Type B pancreatic cell (in vitro differentiated cells): ENCODE data around the gene WDR27. TPM values are rescaled to one million over a fixed set of nuclear protein-coding genes. Genes with fewer than 3 reads are reported as not detected.

Experiments
- DNase-seq: peaks from one replicate; pipeline ENCODE4 v3.0.0; 2021; ENCODE audit warnings: mixed read lengths; ENCODE audit not compliant: unreplicated experiment; ENCODE audit errors: extremely low spot score
- H3K27ac Mint-ChIP-seq: 2 replicates; pipeline ENCODE4 v1.8.0; 2021; ENCODE audit warnings: mild to moderate bottlenecking, mixed read lengths
- H3K27me3 Mint-ChIP-seq: 2 replicates; pipeline ENCODE4 v1.8.0; 2021; ENCODE audit warnings: mixed read lengths
- H3K36me3 Mint-ChIP-seq: 2 replicates; pipeline ENCODE4 v1.8.0; 2021; ENCODE audit warnings: mixed read lengths
- H3K4me1 Mint-ChIP-seq: one replicate; pipeline ENCODE4 v1.8.0; 2021; ENCODE audit warnings: mixed read lengths; ENCODE audit not compliant: unreplicated experiment
- H3K4me3 Mint-ChIP-seq: 2 replicates; pipeline ENCODE4 v1.8.0; 2021; ENCODE audit warnings: mild to moderate bottlenecking, mixed read lengths
- H3K9me3 Mint-ChIP-seq: 2 replicates; pipeline ENCODE4 v1.8.0; 2021; ENCODE audit warnings: mixed read lengths
- CTCF ChIP-seq: fragments of 200-600 bp; sonication (generic); conservative IDR thresholded peaks from 2 replicates; pipeline ENCODE4 v1.5.0; 2021; ENCODE audit warnings: antibody characterized with exemption, mild to moderate bottlenecking
- total RNA-seq: library from RNA; stranded (reverse); gene quantifications from 2 replicates; pipeline ENCODE4 v1.2.1, GENCODE V29; 2021; ENCODE audit warnings: low replicate concordance

Gene WDR27
- total RNA-seq, 1 donor from 2014 or later: 112 TPM

GRCh38 chr6:169626649-169627048, 75.2 kb downstream of the WDR27 start:
- Mint-ChIP-seq H3K27me3 (no peaks in the 10 kb centered on the region), H3K9me3 (no peaks in the 10 kb centered on the region), H3K4me1 (peaks cover 10% of the 10 kb centered on the region), H3K27ac (no peak overlapping the region), H3K36me3 (peaks cover 21% of the 10 kb centered on the region), H3K4me3 (no peak overlapping the region)
- DNase-seq: no peak
- TF ChIP-seq CTCF: no peak

- no peak overlapping the region for H3K27ac Mint-ChIP-seq
- no peak overlapping the region for H3K4me3 Mint-ChIP-seq
- no peaks in the 10 kb centered on the region for H3K9me3 Mint-ChIP-seq
- TF ChIP-seq CTCF: no peak
- DNase-seq: no peak
- no peaks in the 10 kb centered on the region for H3K27me3 Mint-ChIP-seq
- H3K4me1 Mint-ChIP-seq: peaks cover 10% of the 10 kb centered on the region
- peaks cover 25% of the 10 kb centered on the region for H3K36me3 Mint-ChIP-seq
Measured at GRCh38 chr6:169626169-169626568, 75.7 kb downstream of the WDR27 start.

GRCh38 chr6:169625376-169625775, 76.5 kb downstream of the WDR27 start:
- H3K36me3 Mint-ChIP-seq: peaks cover 26% of the 10 kb centered on the region
- H3K27me3 Mint-ChIP-seq: no peaks in the 10 kb centered on the region
- H3K4me1 Mint-ChIP-seq: peaks cover 15% of the 10 kb centered on the region
- no peaks in the 10 kb centered on the region for H3K9me3 Mint-ChIP-seq
- DNase-seq: no peak
- H3K4me3 Mint-ChIP-seq: no peak overlapping the region
- TF ChIP-seq CTCF: no peak
- H3K27ac Mint-ChIP-seq: no peak overlapping the region

- TF ChIP-seq CTCF: no peak
- H3K27ac Mint-ChIP-seq: no peak overlapping the region
Measured at GRCh38 chr6:169624785-169625184, 77.0 kb downstream of the WDR27 start.

GRCh38 chr6:169623975-169624374, 77.9 kb downstream of the WDR27 start:
- peaks cover 29% of the 10 kb centered on the region for H3K4me1 Mint-ChIP-seq
- no peaks in the 10 kb centered on the region for H3K27me3 Mint-ChIP-seq
- H3K27ac Mint-ChIP-seq: no peak overlapping the region
- H3K9me3 Mint-ChIP-seq: no peaks in the 10 kb centered on the region
- DNase-seq: no peak
- peaks cover 26% of the 10 kb centered on the region for H3K36me3 Mint-ChIP-seq
- no peak for TF ChIP-seq CTCF
- H3K4me3 Mint-ChIP-seq: no peak overlapping the region

More at GRCh38 chr6:169624785-169625184, 77.0 kb downstream of the WDR27 start:
- no peak for DNase-seq
- H3K9me3 Mint-ChIP-seq: no peaks in the 10 kb centered on the region
- no peaks in the 10 kb centered on the region for H3K27me3 Mint-ChIP-seq
- peaks cover 26% of the 10 kb centered on the region for H3K36me3 Mint-ChIP-seq
- H3K4me1 Mint-ChIP-seq: peaks cover 21% of the 10 kb centered on the region
- H3K4me3 Mint-ChIP-seq: no peak overlapping the region

GRCh38 chr6:169623343-169623742, 78.5 kb downstream of the WDR27 start:
- TF ChIP-seq CTCF: no peak
- Mint-ChIP-seq H3K27ac (peak overlapping the region; percentile 96), H3K4me3 (peak overlapping the region; percentile 44), H3K9me3 (no peaks in the 10 kb centered on the region), H3K36me3 (peaks cover 26% of the 10 kb centered on the region), H3K27me3 (no peaks in the 10 kb centered on the region), H3K4me1 (peaks cover 31% of the 10 kb centered on the region)
- DNase-seq: no peak
